Measurements from ENCODE around the gene ITGAE.
"Not testable (repeated sequence)": the region's sequence is repeated elsewhere in the genome, so short reads cannot be mapped to it uniquely, and the experiment has no call there.

The ITGAE gene

GRCh38 chr17:3800362-3801271, at the start of gene ITGAE:
TSS of gene ITGAE (minus strand) at chr17:3801188. CDS start at chr17:3801144, 44 bp downstream.
- DNase-seq = peak; percentile 69

GRCh38 chr17:3848229-3848835, 47.3 kb upstream of the ITGAE start:
- DNase-seq = no peak

- no peak for DNase-seq
Measured at GRCh38 chr17:3847165-3847670, 46.2 kb upstream of the ITGAE start.

GRCh38 chr17:3846437-3847164, 45.6 kb upstream of the ITGAE start:
- DNase-seq = no peak

GRCh38 chr17:3845621-3846436, 44.8 kb upstream of the ITGAE start, which contains the start of gene NCBP3:
TSS of gene NCBP3 (minus strand) at chr17:3846246. CDS start at chr17:3846223, 23 bp downstream.
- DNase-seq = peak; percentile 96

GRCh38 chr17:3845291-3845620, 44.3 kb upstream of the ITGAE start:
- peak; percentile 75 for DNase-seq

GRCh38 chr17:3844556-3844955, 43.6 kb upstream of the ITGAE start:
- DNase-seq = not testable (repeated sequence)

- peak; percentile 67 for DNase-seq
Measured at GRCh38 chr17:3843935-3844516, 43.0 kb upstream of the ITGAE start.

- no peak for DNase-seq
Measured at GRCh38 chr17:3838206-3838605, 37.2 kb upstream of the ITGAE start.

- DNase-seq = no peak
Measured at GRCh38 chr17:3836551-3836950, 35.6 kb upstream of the ITGAE start.

- no peak for DNase-seq
Measured at GRCh38 chr17:3835410-3836229, 34.6 kb upstream of the ITGAE start.

GRCh38 chr17:3834811-3835210, 33.8 kb upstream of the ITGAE start:
- no peak for DNase-seq

GRCh38 chr17:3828852-3829232, 27.9 kb upstream of the ITGAE start:
- DNase-seq = no peak

- no peak for DNase-seq
Measured at GRCh38 chr17:3828151-3828851, 27.3 kb upstream of the ITGAE start.

GRCh38 chr17:3827124-3827773, 26.3 kb upstream of the ITGAE start:
- DNase-seq = peak; percentile 85

GRCh38 chr17:3826191-3826590, 25.2 kb upstream of the ITGAE start:
- no peak for DNase-seq

GRCh38 chr17:3821101-3821500, 20.1 kb upstream of the ITGAE start:
- no peak for DNase-seq

- DNase-seq = no peak
Measured at GRCh38 chr17:3818786-3819185, 17.8 kb upstream of the ITGAE start.

- DNase-seq = no peak
Measured at GRCh38 chr17:3817851-3818605, 17.0 kb upstream of the ITGAE start.
